WTC11 (cell line): ENCODE results near the gene SNRNP25. TPM values are rescaled to one million over a fixed set of nuclear protein-coding genes. Genes with fewer than 3 reads are reported as not detected.
A peak's percentile ranks its signal among the peaks of the same experiment; 100 is the strongest.

ENCODE experiments used
- ATF1 ChIP-seq: sonication (generic); formaldehyde crosslinking; IDR thresholded peaks from 2 replicates; pipeline ENCODE4 v1.8.1; 2023; ENCODE audit warnings: mild to moderate bottlenecking, moderate library complexity, missing genetic modification reagents
- ATF6 ChIP-seq: sonication (generic); formaldehyde crosslinking; IDR thresholded peaks from 2 replicates; pipeline ENCODE4 v1.8.1; 2023; ENCODE audit warnings: mild to moderate bottlenecking, missing genetic modification reagents
- ESRRA ChIP-seq: sonication (generic); formaldehyde crosslinking; IDR thresholded peaks from 2 replicates; pipeline ENCODE4 v1.8.1; 2022; ENCODE audit warnings: mild to moderate bottlenecking, missing genetic modification reagents, borderline replicate concordance
- GRHL2 ChIP-seq: fragments of 250-450 bp; sonication (Bioruptor Pico); IDR thresholded peaks from 2 replicates; pipeline ENCODE4 v1.8.0; 2022; ENCODE audit warnings: mild to moderate bottlenecking, moderate library complexity; ENCODE audit not compliant: insufficient replicate concordance, severe bottlenecking
- HMGXB4 ChIP-seq: sonication (generic); formaldehyde crosslinking; IDR thresholded peaks from 2 replicates; pipeline ENCODE4 v1.8.1; 2023; ENCODE audit warnings: mild to moderate bottlenecking, moderate library complexity, missing genetic modification reagents
- IRF1 ChIP-seq: sonication (generic); formaldehyde crosslinking; IDR thresholded peaks from 2 replicates; pipeline ENCODE4 v1.8.0; 2023; ENCODE audit warnings: missing genetic modification reagents
- KAT7 ChIP-seq: sonication (generic); formaldehyde crosslinking; IDR thresholded peaks from 2 replicates; pipeline ENCODE4 v1.8.1; 2023; ENCODE audit warnings: missing genetic modification reagents, mild to moderate bottlenecking, borderline replicate concordance
- MYBL2 ChIP-seq: sonication (generic); formaldehyde crosslinking; IDR thresholded peaks from 2 replicates; pipeline ENCODE4 v1.8.1; 2023; ENCODE audit warnings: mild to moderate bottlenecking, moderate library complexity, missing genetic modification reagents
- OVOL2 ChIP-seq: fragments of 250-450 bp; sonication (Bioruptor Pico); IDR thresholded peaks from 2 replicates; pipeline ENCODE4 v1.9.0; 2021; ENCODE audit warnings: mild to moderate bottlenecking, borderline replicate concordance
- SMAD3 ChIP-seq: sonication (generic); formaldehyde crosslinking; IDR thresholded peaks from 2 replicates; pipeline ENCODE4 v1.8.0; 2022; ENCODE audit warnings: missing genetic modification reagents, mild to moderate bottlenecking, borderline replicate concordance
- ZBTB21 ChIP-seq: sonication (generic); formaldehyde crosslinking; IDR thresholded peaks from 2 replicates; pipeline ENCODE4 v1.8.1; 2023; ENCODE audit warnings: mild to moderate bottlenecking, missing genetic modification reagents, borderline replicate concordance
- ZNF423 ChIP-seq: fragments of 250-450 bp; sonication (Bioruptor Pico); IDR thresholded peaks from 2 replicates; pipeline ENCODE4 v2.1.2; 2022; ENCODE audit warnings: mild to moderate bottlenecking, moderate library complexity
- ZNF532 ChIP-seq: fragments of 250-450 bp; sonication (Bioruptor Pico); IDR thresholded peaks from 2 replicates; pipeline ENCODE4 v1.9.0; 2021; ENCODE audit warnings: mild to moderate bottlenecking, borderline replicate concordance
- total RNA-seq: library from RNA; stranded (reverse); gene quantifications from 3 replicates; pipeline ENCODE4 v1.2.3, GENCODE V29; 2021
- TF ChIP-seq, protein P1 (sequence below): sonication (generic); formaldehyde crosslinking; IDR thresholded peaks from 2 replicates; pipeline ENCODE4 v1.8.0; 2023; ENCODE audit warnings: missing genetic modification reagents, mild to moderate bottlenecking, borderline replicate concordance
- TF ChIP-seq, protein P2 (sequence below): fragments of 250-450 bp; sonication (Bioruptor Pico); IDR thresholded peaks from 2 replicates; pipeline ENCODE4 v1.8.0; 2021; ENCODE audit warnings: mild to moderate bottlenecking
- TF ChIP-seq, protein P3 (sequence below): sonication (generic); formaldehyde crosslinking; IDR thresholded peaks from 2 replicates; pipeline ENCODE4 v1.8.1; 2023; ENCODE audit warnings: mild to moderate bottlenecking, missing genetic modification reagents, moderate library complexity
- TF ChIP-seq, protein P4 (sequence below): fragments of 200-600 bp; IDR thresholded peaks from 2 replicates; pipeline ENCODE4 v1.8.0; 2022; ENCODE audit warnings: antibody characterized with exemption

The SNRNP25 gene
- total RNA-seq, 1 experiment from 2014 or later: 55.9 TPM

- no peak for TF ChIP-seq ZNF532 (CRISPR knock-in tag)
- TF ChIP-seq, protein P1, sequence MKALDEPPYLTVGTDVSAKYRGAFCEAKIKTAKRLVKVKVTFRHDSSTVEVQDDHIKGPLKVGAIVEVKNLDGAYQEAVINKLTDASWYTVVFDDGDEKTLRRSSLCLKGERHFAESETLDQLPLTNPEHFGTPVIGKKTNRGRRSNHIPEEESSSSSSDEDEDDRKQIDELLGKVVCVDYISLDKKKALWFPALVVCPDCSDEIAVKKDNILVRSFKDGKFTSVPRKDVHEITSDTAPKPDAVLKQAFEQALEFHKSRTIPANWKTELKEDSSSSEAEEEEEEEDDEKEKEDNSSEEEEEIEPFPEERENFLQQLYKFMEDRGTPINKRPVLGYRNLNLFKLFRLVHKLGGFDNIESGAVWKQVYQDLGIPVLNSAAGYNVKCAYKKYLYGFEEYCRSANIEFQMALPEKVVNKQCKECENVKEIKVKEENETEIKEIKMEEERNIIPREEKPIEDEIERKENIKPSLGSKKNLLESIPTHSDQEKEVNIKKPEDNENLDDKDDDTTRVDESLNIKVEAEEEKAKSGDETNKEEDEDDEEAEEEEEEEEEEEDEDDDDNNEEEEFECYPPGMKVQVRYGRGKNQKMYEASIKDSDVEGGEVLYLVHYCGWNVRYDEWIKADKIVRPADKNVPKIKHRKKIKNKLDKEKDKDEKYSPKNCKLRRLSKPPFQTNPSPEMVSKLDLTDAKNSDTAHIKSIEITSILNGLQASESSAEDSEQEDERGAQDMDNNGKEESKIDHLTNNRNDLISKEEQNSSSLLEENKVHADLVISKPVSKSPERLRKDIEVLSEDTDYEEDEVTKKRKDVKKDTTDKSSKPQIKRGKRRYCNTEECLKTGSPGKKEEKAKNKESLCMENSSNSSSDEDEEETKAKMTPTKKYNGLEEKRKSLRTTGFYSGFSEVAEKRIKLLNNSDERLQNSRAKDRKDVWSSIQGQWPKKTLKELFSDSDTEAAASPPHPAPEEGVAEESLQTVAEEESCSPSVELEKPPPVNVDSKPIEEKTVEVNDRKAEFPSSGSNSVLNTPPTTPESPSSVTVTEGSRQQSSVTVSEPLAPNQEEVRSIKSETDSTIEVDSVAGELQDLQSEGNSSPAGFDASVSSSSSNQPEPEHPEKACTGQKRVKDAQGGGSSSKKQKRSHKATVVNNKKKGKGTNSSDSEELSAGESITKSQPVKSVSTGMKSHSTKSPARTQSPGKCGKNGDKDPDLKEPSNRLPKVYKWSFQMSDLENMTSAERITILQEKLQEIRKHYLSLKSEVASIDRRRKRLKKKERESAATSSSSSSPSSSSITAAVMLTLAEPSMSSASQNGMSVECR (CRISPR knock-in tag): no peak
- peak; percentile 84; the same call in 1 of the 2 replicates for TF ChIP-seq SMAD3 (CRISPR knock-in tag)
- TF ChIP-seq KAT7 (CRISPR knock-in tag): 0 out of 2 replicates have a peak, but pooled peaks have one; percentile 23
- TF ChIP-seq ATF6 (CRISPR knock-in tag): no peak
- TF ChIP-seq, protein P2, sequence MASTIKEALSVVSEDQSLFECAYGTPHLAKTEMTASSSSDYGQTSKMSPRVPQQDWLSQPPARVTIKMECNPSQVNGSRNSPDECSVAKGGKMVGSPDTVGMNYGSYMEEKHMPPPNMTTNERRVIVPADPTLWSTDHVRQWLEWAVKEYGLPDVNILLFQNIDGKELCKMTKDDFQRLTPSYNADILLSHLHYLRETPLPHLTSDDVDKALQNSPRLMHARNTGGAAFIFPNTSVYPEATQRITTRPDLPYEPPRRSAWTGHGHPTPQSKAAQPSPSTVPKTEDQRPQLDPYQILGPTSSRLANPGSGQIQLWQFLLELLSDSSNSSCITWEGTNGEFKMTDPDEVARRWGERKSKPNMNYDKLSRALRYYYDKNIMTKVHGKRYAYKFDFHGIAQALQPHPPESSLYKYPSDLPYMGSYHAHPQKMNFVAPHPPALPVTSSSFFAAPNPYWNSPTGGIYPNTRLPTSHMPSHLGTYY (CRISPR knock-in tag): no peak
- peak; percentile 67; the same call in 1 of the 2 replicates for TF ChIP-seq HMGXB4 (CRISPR knock-in tag)
- TF ChIP-seq, protein P3, sequence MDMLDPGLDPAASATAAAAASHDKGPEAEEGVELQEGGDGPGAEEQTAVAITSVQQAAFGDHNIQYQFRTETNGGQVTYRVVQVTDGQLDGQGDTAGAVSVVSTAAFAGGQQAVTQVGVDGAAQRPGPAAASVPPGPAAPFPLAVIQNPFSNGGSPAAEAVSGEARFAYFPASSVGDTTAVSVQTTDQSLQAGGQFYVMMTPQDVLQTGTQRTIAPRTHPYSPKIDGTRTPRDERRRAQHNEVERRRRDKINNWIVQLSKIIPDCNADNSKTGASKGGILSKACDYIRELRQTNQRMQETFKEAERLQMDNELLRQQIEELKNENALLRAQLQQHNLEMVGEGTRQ (CRISPR knock-in tag): no peak; the same call in none of the 2 replicates
- TF ChIP-seq ATF1 (CRISPR knock-in tag): no peak
- no peak; the same call in 1 of the 2 replicates for TF ChIP-seq ESRRA
- no peak for TF ChIP-seq ZNF423 (CRISPR knock-in tag)
- TF ChIP-seq, protein P4, sequence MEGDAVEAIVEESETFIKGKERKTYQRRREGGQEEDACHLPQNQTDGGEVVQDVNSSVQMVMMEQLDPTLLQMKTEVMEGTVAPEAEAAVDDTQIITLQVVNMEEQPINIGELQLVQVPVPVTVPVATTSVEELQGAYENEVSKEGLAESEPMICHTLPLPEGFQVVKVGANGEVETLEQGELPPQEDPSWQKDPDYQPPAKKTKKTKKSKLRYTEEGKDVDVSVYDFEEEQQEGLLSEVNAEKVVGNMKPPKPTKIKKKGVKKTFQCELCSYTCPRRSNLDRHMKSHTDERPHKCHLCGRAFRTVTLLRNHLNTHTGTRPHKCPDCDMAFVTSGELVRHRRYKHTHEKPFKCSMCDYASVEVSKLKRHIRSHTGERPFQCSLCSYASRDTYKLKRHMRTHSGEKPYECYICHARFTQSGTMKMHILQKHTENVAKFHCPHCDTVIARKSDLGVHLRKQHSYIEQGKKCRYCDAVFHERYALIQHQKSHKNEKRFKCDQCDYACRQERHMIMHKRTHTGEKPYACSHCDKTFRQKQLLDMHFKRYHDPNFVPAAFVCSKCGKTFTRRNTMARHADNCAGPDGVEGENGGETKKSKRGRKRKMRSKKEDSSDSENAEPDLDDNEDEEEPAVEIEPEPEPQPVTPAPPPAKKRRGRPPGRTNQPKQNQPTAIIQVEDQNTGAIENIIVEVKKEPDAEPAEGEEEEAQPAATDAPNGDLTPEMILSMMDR: no peak
- peak; percentile 9; the same call in 1 of the 2 replicates for TF ChIP-seq ZBTB21 (CRISPR knock-in tag)
- no peak for TF ChIP-seq IRF1 (CRISPR knock-in tag)
- no peak for TF ChIP-seq OVOL2 (CRISPR knock-in tag)
- peak; percentile 66 for TF ChIP-seq MYBL2
- no peak for TF ChIP-seq GRHL2
Observed at GRCh38 chr16:53346-54236, at the start of gene SNRNP25, which contains the start of gene POLR3K (continued).
